ENCODE measurements around the gene NOC4L. TPM values are rescaled to one million over a fixed set of nuclear protein-coding genes. Genes with fewer than 3 reads are reported as not detected.

Gene NOC4L
- total and polyA plus RNA-seq, 2 experiments from 2014 or later = 42.4 to 54.7 TPM

- Histone ChIP-seq H3K27ac (ENCODE audit: low read depth) (no peak overlapping the region), H2AFZ (no peak overlapping the region), H3F3A (replicated peaks; ENCODE audit: low read depth) (no peaks in the 10 kb centered on the region), H3K36me3 (ENCODE audit: insufficient read depth) (no peaks in the 10 kb centered on the region), H3K4me2 (no peak overlapping the region), H4K20me1 (replicated peaks; ENCODE audit: insufficient read depth) (no peaks in the 10 kb centered on the region), H3K9me2 (ENCODE audit: insufficient read depth) (no peaks in the 10 kb centered on the region), H3K4me1 (ENCODE audit: insufficient read depth) (no peaks in the 10 kb centered on the region), H3K4me3 (no peak overlapping the region), H3K79me2 (replicated peaks; ENCODE audit: insufficient read depth) (no peaks in the 10 kb centered on the region), H3K27me3 (ENCODE audit: insufficient read depth) (no peaks in the 10 kb centered on the region)
- H3K4me1 Mint-ChIP-seq = no peaks in the 10 kb centered on the region
- H3K9me3 Mint-ChIP-seq = peaks cover 2% of the 10 kb centered on the region; the same call in 1 of the 3 replicates
- ATAC-seq (no peak), DNase-seq (ENCODE audit: low spot score) (no peak)
- H3K27me3 Mint-ChIP-seq (ENCODE audit: insufficient read depth, low read depth, poor library complexity) = peaks cover 15% of the 10 kb centered on the region
- no peaks in the 10 kb centered on the region for H3K36me3 Mint-ChIP-seq (ENCODE audit: low read depth)
- H3K4me3 Mint-ChIP-seq = no peak overlapping the region
- no peak for TF ChIP-seq EZH2 (IDR thresholded peaks at IDR 0.05; ENCODE audit: low read depth, unreplicated experiment)
- no peak for TF ChIP-seq NANOG (IDR thresholded peaks at IDR 0.05; ENCODE audit: borderline replicate concordance)
- no peak for TF ChIP-seq JUNB (IDR thresholded peaks at IDR 0.05; ENCODE audit: unreplicated experiment)
- TF ChIP-seq REST (IDR thresholded peaks at IDR 0.05; ENCODE audit: unreplicated experiment) = no peak
- no peak for TF ChIP-seq ETS1 (IDR thresholded peaks at IDR 0.05)
- no peak for TF ChIP-seq ZNF462 (CRISPR knock-in tag; IDR thresholded peaks at IDR 0.05)
- no peak for TF ChIP-seq CREB1 (CRISPR knock-in tag; IDR thresholded peaks at IDR 0.05; ENCODE audit: low read depth)
- no peak for TF ChIP-seq POLR2AphosphoS5 (IDR thresholded peaks at IDR 0.05; ENCODE audit: low read depth)
- no peak for TF ChIP-seq CTCF (conservative IDR thresholded peaks at IDR 0.05; ENCODE audit: low read depth in 2 of 2)
- TF ChIP-seq STAT1 (IDR thresholded peaks at IDR 0.05; ENCODE audit: unreplicated experiment) = no peak
- no peak for TF ChIP-seq ZNF114 (CRISPR knock-in tag; IDR thresholded peaks at IDR 0.05)
- no peak for TF ChIP-seq EZH2phosphoT487 (IDR thresholded peaks at IDR 0.05; ENCODE audit: unreplicated experiment)
- TF ChIP-seq ZNF331 (CRISPR knock-in tag; IDR thresholded peaks at IDR 0.05; ENCODE audit: low read depth) = no peak
- no peak overlapping the region for H3K27ac Mint-ChIP-seq
These were observed 27.8 kb downstream of the NOC4L start for GRCh38 chr12:132171968-132172521.

Data from GM23338 (cell line).